ENCODE results near the gene FGGY.
"Not testable (repeated sequence)": the region's sequence is repeated elsewhere in the genome, so short reads cannot be mapped to it uniquely, and the experiment has no call there.

The FGGY gene

GRCh38 chr1:59598120-59598440 lies 301.2 kb downstream of the FGGY start:
- no peak for DNase-seq

- no peak for DNase-seq
Observed at GRCh38 chr1:59601041-59601441, 304.1 kb downstream of the FGGY start.

GRCh38 chr1:59601811-59602210 lies 304.9 kb downstream of the FGGY start:
- no peak for DNase-seq

- DNase-seq = no peak
Observed at GRCh38 chr1:59604191-59604590, 307.3 kb downstream of the FGGY start.

GRCh38 chr1:59605184-59605583 lies 308.3 kb downstream of the FGGY start:
- no peak for DNase-seq

- no peak for DNase-seq
Observed at GRCh38 chr1:59605761-59606160, 308.9 kb downstream of the FGGY start.

GRCh38 chr1:59609245-59609644 lies 312.4 kb downstream of the FGGY start:
- no peak for DNase-seq

- DNase-seq = not testable (repeated sequence)
Observed at GRCh38 chr1:59610499-59610898, 313.6 kb downstream of the FGGY start.

GRCh38 chr1:59617434-59617833 lies 320.5 kb downstream of the FGGY start:
- DNase-seq = no peak

GRCh38 chr1:59619557-59619956 lies 322.7 kb downstream of the FGGY start:
- DNase-seq = no peak

GRCh38 chr1:59625384-59625783 lies 328.5 kb downstream of the FGGY start:
- DNase-seq = no peak

- no peak for DNase-seq
Observed at GRCh38 chr1:59631561-59632255, 334.8 kb downstream of the FGGY start.

- no peak for DNase-seq
Observed at GRCh38 chr1:59635097-59635496, 338.2 kb downstream of the FGGY start.

GRCh38 chr1:59638231-59638711 lies 341.4 kb downstream of the FGGY start:
- DNase-seq = no peak

- DNase-seq = no peak
Observed at GRCh38 chr1:59639266-59639665, 342.4 kb downstream of the FGGY start.

GRCh38 chr1:59640851-59641250 lies 344.0 kb downstream of the FGGY start:
- DNase-seq = no peak

- DNase-seq = no peak
Observed at GRCh38 chr1:59641836-59642235, 344.9 kb downstream of the FGGY start.

GRCh38 chr1:59643526-59643925 lies 346.6 kb downstream of the FGGY start:
- no peak for DNase-seq

GRCh38 chr1:59645893-59646292 lies 349.0 kb downstream of the FGGY start:
- no peak for DNase-seq

- not testable (repeated sequence) for DNase-seq
Observed at GRCh38 chr1:59653142-59653958, 356.5 kb downstream of the FGGY start.

- DNase-seq = no peak
Observed at GRCh38 chr1:59653968-59654367, 357.1 kb downstream of the FGGY start.

GRCh38 chr1:59657873-59658465 lies 361.1 kb downstream of the FGGY start:
- DNase-seq = no peak

GRCh38 chr1:59664166-59664565 lies 367.3 kb downstream of the FGGY start:
- no peak for DNase-seq

GRCh38 chr1:59666106-59666505 lies 369.2 kb downstream of the FGGY start:
- no peak for DNase-seq
